ENCODE results near the gene ARHGAP24. TPM values are rescaled to one million over a fixed set of nuclear protein-coding genes. Genes with fewer than 3 reads are reported as not detected.
A peak's percentile ranks its signal among the peaks of the same experiment; 100 is the strongest.

ARHGAP24 gene
- total RNA-seq, 2 donors from 2014 or later, result 66.8 to 85.6 TPM

DNA sequence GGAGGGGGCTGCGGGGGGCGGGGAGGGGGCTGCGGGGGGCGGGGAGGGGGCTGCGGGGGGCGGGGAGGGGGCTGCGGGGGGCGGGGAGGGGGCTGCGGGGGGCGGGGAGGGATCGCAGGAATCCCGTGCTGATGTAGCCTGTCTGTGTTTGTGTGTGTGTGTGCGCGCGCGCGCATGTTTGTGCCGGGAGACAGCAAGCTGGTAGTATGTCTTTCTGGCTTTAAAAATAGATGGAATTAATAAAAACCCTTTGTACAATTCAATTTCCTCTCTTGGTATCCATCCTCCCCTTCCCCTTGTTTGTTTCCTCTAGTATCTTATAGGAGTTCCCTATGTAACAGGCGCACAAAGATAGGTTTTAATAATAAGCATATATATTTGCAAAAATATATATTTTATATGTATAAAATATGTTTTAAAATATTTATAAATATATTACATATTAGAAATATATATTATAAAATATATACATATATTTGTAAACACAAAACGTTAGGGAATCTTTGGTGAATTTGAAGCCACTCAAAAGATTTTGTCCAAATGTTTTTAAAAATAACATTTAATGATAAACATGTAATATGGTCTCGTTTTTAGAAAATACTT, 782 bp downstream of the ARHGAP24 start:
- H3K4me3 ChIP-seq (ENCODE audit: low read length), result peak overlapping the region; percentile 86
- DNase-seq, result no peak
- peaks cover 5% of the 10 kb centered on the region for H3K27me3 ChIP-seq (ENCODE audit: control insufficient read depth, insufficient read depth, low read length, poor library complexity, severe bottlenecking)
- H3K9me3 Mint-ChIP-seq, result no peaks in the 10 kb centered on the region
- whole genome bisulfite sequencing, 2 experiments (ENCODE audit: insufficient coverage in 1 of 2, insufficient read length in 1 of 2), result 67% methylated on average over 1 of the region's 21 CpGs; no CpG with 5 or more reads in 1 of the 2 experiments
- peak overlapping the region; percentile 69 for H3K27ac Mint-ChIP-seq
- peaks cover 5% of the 10 kb centered on the region for H3K4me1 Mint-ChIP-seq
- H3K9ac ChIP-seq (ENCODE audit: extremely low read depth, low read length, poor library complexity, severe bottlenecking), result no peak overlapping the region
- H3K27ac ChIP-seq (ENCODE audit: low read depth, low read length), result no peak overlapping the region
- no peaks in the 10 kb centered on the region for H3K9me3 ChIP-seq (ENCODE audit: control insufficient read depth, low read length)
- H3K27me3 Mint-ChIP-seq (ENCODE audit: insufficient read depth), result peaks cover 50% of the 10 kb centered on the region
- no peaks in the 10 kb centered on the region for H3K36me3 ChIP-seq (ENCODE audit: control insufficient read depth, insufficient read depth, low read length)
- H3K4me3 Mint-ChIP-seq, result peak overlapping the region; percentile 73
- H3K36me3 Mint-ChIP-seq (ENCODE audit: low read depth), result no peaks in the 10 kb centered on the region
- TF ChIP-seq, protein P1, sequence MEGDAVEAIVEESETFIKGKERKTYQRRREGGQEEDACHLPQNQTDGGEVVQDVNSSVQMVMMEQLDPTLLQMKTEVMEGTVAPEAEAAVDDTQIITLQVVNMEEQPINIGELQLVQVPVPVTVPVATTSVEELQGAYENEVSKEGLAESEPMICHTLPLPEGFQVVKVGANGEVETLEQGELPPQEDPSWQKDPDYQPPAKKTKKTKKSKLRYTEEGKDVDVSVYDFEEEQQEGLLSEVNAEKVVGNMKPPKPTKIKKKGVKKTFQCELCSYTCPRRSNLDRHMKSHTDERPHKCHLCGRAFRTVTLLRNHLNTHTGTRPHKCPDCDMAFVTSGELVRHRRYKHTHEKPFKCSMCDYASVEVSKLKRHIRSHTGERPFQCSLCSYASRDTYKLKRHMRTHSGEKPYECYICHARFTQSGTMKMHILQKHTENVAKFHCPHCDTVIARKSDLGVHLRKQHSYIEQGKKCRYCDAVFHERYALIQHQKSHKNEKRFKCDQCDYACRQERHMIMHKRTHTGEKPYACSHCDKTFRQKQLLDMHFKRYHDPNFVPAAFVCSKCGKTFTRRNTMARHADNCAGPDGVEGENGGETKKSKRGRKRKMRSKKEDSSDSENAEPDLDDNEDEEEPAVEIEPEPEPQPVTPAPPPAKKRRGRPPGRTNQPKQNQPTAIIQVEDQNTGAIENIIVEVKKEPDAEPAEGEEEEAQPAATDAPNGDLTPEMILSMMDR (conservative IDR thresholded peaks at IDR 0.05), result no peak
- no peaks in the 10 kb centered on the region for H3K4me1 ChIP-seq (ENCODE audit: control insufficient read depth, insufficient read depth, low read length)

DNA sequence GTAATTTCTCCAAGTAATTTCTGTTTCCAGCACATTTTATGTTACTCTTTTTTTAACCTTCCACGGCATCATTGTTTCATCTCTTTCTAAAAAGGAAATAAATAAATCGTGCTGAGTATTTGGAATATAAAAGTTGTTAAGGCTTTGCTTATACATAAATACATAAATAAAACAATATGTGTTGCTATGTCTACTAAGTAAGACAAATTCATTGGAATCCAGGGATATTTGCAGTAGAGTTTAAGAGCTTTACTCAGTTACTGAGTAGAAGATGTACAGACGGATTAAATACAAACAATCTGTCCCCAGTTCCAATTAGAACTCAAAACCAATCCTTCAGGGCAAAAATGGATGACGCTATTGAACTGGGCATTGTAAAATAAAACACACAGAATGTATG, 1.4 kb downstream of the ARHGAP24 start:
- DNase-seq, result no peak
- H3K4me1 ChIP-seq (ENCODE audit: control insufficient read depth, insufficient read depth, low read length), result no peaks in the 10 kb centered on the region
- Mint-ChIP-seq H3K36me3 (ENCODE audit: low read depth) (no peaks in the 10 kb centered on the region), H3K27ac (no peak overlapping the region), H3K9me3 (no peaks in the 10 kb centered on the region), H3K4me3 (peak overlapping the region; percentile 12), H3K4me1 (peaks cover 5% of the 10 kb centered on the region), H3K27me3 (ENCODE audit: insufficient read depth) (peaks cover 50% of the 10 kb centered on the region)
- TF ChIP-seq, protein P1 (conservative IDR thresholded peaks at IDR 0.05), result no peak
- no peak overlapping the region for H3K9ac ChIP-seq (ENCODE audit: extremely low read depth, low read length, poor library complexity, severe bottlenecking)
- H3K4me3 ChIP-seq (ENCODE audit: low read length), result peak overlapping the region; percentile 11
- peaks cover 5% of the 10 kb centered on the region for H3K27me3 ChIP-seq (ENCODE audit: control insufficient read depth, insufficient read depth, low read length, poor library complexity, severe bottlenecking)
- H3K27ac ChIP-seq (ENCODE audit: low read depth, low read length), result no peak overlapping the region
- 91 to 100% methylated on average over 1 to 3 of the region's 4 CpGs for WGBS, 2 experiments (ENCODE audit: insufficient coverage in 1 of 2, insufficient read length in 1 of 2)
- H3K36me3 ChIP-seq (ENCODE audit: control insufficient read depth, insufficient read depth, low read length), result no peaks in the 10 kb centered on the region
- H3K9me3 ChIP-seq (ENCODE audit: control insufficient read depth, low read length), result no peaks in the 10 kb centered on the region

DNA sequence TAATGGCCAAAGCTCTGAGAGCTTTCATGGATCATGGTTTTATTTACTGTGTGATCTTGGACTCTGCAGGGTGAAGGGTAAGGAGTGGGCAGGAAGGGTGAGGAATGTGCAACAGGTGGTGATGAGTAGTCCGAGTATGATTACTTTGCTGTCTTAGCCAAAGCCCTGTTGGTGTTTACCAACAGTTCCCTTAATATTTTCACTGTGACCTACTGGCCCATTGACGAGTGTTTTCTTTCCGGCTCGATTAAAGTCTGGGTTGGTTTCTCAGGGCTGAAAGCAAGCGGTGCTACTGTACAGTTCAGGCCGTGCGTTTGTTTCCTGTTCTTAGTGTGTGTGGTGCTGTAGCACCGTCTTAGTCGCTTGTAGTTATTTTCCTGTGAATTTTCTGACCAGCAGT, 2.6 kb downstream of the ARHGAP24 start:
- Mint-ChIP-seq H3K9me3 (no peaks in the 10 kb centered on the region), H3K27me3 (ENCODE audit: insufficient read depth) (peaks cover 47% of the 10 kb centered on the region), H3K27ac (no peak overlapping the region), H3K4me3 (no peak overlapping the region), H3K36me3 (ENCODE audit: low read depth) (no peaks in the 10 kb centered on the region), H3K4me1 (peaks cover 9% of the 10 kb centered on the region)
- H3K9ac ChIP-seq (ENCODE audit: extremely low read depth, low read length, poor library complexity, severe bottlenecking), result no peak overlapping the region
- H3K9me3 ChIP-seq (ENCODE audit: control insufficient read depth, low read length), result no peaks in the 10 kb centered on the region
- no peak overlapping the region for H3K27ac ChIP-seq (ENCODE audit: low read depth, low read length)
- WGBS, 2 experiments (ENCODE audit: insufficient coverage in 1 of 2, insufficient read length in 1 of 2), result 96 to 100% methylated on average over 7 to 9 of the region's 9 CpGs
- TF ChIP-seq, protein P1 (conservative IDR thresholded peaks at IDR 0.05), result no peak
- no peaks in the 10 kb centered on the region for H3K36me3 ChIP-seq (ENCODE audit: control insufficient read depth, insufficient read depth, low read length)
- DNase-seq, result no peak
- H3K4me1 ChIP-seq (ENCODE audit: control insufficient read depth, insufficient read depth, low read length), result no peaks in the 10 kb centered on the region
- peaks cover 5% of the 10 kb centered on the region for H3K27me3 ChIP-seq (ENCODE audit: control insufficient read depth, insufficient read depth, low read length, poor library complexity, severe bottlenecking)
- H3K4me3 ChIP-seq (ENCODE audit: low read length), result no peak overlapping the region

All from endodermal cell (in vitro differentiated cells).